OCI-LY7 (cell line): Measurements from ENCODE around the gene RFWD3.

Source experiments
- EZH2phosphoT487 ChIP-seq: fragments of 200-600 bp; sonication (generic); IDR thresholded peaks from 2 replicates; pipeline ENCODE4 v1.6.1; 2018; ENCODE audit warnings: low read depth, borderline replicate concordance, mild to moderate bottlenecking, mixed run types, antibody characterized with exemption, low read length, moderate library complexity, mixed read lengths
- TF ChIP-seq, protein P1 (sequence below): fragments of 200-600 bp; sonication (generic); conservative IDR thresholded peaks from 2 replicates; pipeline ENCODE4 v1.5.1; 2014; ENCODE audit warnings: mild to moderate bottlenecking, antibody characterized with exemption, low read length, moderate library complexity, mixed read lengths

DNA sequence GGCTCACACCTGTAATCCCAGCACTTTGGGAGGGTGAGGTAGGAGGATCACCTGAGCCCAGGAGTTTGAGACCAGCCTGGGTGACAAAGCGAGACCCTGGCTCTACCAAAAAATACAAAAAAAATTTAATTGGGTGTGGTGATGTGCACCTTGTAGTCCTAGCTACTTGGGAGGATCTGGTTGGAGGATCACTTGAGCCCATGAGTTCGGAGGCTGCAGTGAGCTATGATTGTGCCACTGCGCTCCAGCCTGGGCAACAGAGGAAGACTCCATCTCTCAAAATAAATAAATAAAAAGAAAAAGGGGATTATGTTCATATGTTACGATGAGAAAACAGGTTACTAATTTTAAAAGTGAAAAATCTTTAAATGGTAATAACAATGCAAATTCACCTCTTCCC lies 33.0 kb upstream of the RFWD3 start:
- TF ChIP-seq, protein P1, sequence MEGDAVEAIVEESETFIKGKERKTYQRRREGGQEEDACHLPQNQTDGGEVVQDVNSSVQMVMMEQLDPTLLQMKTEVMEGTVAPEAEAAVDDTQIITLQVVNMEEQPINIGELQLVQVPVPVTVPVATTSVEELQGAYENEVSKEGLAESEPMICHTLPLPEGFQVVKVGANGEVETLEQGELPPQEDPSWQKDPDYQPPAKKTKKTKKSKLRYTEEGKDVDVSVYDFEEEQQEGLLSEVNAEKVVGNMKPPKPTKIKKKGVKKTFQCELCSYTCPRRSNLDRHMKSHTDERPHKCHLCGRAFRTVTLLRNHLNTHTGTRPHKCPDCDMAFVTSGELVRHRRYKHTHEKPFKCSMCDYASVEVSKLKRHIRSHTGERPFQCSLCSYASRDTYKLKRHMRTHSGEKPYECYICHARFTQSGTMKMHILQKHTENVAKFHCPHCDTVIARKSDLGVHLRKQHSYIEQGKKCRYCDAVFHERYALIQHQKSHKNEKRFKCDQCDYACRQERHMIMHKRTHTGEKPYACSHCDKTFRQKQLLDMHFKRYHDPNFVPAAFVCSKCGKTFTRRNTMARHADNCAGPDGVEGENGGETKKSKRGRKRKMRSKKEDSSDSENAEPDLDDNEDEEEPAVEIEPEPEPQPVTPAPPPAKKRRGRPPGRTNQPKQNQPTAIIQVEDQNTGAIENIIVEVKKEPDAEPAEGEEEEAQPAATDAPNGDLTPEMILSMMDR: no peak
- no peak for TF ChIP-seq EZH2phosphoT487
